GM18517 (cell line): ENCODE results near the gene IRF1.

ENCODE experiments used
- ATAC-seq: cut with Tn5 transposase; IDR thresholded peaks from one replicate; pipeline ENCODE4 v1.9.1; 2021; ENCODE audit warnings: mild to moderate bottlenecking, moderate library complexity; ENCODE audit not compliant: unreplicated experiment

The IRF1 gene

GRCh38 chr5:132463811-132464155 is 26.8 kb downstream of the IRF1 start:
- no peak for ATAC-seq

- ATAC-seq, result no peak
Observed at GRCh38 chr5:132462856-132463745, 27.5 kb downstream of the IRF1 start.

DNA sequence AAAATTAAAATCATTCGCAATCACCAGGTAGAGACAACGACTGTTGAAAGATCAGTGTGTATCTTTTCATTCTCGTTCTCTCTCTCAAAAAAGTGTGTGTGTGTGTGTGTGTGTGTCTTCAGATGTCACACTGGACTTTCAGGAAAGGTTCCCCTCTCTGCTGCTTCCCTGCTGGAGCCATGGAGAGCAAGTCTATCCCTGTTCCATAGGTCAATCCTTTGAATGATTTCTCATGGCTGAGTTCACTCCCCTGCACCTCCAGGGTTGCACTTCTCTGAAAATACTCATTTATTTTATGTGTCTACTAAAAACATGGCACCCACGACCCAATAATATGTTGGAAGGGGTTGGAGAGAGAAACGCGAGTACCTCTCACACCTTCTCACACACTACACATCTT is 28.2 kb downstream of the IRF1 start:
- ATAC-seq, result no peak

DNA sequence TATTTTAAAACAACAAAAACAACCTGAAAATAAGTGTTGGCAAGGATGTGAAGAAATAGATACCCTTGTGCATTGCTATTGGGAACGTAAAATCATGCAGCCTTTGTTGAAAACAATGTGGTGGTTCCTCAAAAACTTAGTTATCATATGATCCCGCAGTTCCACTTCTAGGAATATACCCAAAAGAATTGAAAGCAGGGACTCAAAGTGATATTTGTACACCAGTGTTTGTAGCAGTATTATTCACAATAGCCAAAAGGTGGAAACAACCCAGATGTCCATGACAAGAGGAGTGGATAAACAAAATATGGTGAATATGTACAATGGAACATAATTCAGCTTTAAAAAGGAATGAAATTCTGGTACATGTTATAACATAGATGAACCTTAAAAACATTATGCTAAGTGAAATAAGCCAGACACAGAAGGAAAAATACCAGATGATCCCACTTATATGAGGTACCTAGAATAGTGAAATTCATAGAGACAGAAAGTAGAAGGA is 29.0 kb downstream of the IRF1 start:
- ATAC-seq, result no peak

GRCh38 chr5:132460846-132461568 is 29.6 kb downstream of the IRF1 start:
- ATAC-seq, result no peak

- ATAC-seq, result no peak
Observed at GRCh38 chr5:132459983-132460838, 30.4 kb downstream of the IRF1 start.

DNA sequence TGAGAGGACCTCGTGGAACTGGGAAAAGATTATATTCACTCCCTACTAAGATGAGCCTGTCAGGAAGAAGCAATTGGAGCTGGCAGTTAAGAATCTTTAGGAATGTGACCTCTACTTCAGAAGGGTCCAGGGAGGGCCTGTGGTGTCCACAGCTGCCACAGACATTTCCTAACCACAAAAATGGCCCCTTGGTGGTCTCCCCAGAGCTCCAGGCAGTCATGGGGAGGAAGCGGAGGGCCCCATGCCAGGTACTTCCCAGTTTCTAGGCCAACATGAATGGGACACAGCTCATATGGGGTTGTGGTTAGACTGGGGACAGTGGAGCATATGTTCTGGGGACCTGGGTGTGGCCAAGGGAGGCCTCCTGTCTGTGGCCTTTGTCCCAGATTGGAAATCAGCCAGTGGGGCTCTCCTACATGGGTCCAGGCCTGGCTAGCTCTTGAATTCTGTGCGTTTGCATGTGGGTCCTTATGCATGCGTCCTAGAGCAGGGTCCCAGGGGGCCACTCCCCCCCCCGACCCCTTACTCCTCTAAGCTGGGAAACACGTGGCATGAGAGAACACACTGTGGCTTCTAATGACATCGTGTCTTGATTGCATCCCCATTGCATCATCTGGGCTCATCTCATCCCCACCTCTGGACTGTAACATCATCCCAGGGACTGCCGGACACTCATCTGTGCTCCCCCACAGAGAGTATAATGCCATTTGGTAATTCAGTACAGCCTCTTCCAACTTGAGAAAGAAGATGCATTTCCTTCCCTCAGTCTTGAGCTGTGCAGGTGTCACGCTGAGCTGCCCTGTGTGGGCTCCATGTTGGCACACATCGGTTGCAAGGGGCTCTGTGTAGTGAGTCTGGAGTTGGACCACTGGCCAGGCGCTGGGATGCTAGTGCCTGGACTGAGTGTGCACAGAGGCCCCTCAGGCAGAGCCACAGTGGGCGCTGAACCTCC is 31.3 kb downstream of the IRF1 start:
- no peak for ATAC-seq

DNA sequence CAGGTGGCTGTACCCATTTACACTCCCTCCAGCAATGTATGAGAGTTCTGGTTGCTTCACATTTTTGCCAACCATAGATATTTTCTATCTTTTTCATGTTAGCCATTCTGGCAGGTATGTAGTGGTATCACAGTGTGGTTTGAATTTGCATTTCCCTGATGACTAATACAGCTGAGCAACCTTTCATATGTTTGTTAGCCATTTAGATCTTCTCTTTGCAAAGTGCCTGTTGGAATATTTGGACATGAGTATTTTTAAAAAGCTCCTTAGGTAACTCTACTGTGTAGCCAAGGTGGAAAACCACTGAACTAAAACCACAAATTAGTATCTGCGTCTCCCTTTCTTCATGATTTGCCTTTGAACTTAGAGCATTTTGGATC is 31.9 kb downstream of the IRF1 start:
- ATAC-seq, result peak; percentile 51

DNA sequence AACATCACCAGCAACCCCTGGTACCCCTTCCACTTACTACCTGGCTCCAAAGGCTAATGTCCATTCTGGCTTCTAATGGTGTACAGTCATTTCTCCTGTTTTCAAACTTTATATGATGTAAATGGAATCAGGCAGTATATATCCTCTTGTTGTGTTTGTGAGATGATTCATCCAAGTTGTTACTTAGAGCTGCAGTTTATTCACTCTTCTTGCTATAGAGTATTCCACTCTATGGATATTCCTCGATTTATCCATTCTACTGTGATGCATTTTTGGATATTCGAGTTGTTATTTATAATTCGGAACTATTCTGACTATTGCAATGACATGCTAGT is 32.4 kb downstream of the IRF1 start:
- ATAC-seq, result no peak

DNA sequence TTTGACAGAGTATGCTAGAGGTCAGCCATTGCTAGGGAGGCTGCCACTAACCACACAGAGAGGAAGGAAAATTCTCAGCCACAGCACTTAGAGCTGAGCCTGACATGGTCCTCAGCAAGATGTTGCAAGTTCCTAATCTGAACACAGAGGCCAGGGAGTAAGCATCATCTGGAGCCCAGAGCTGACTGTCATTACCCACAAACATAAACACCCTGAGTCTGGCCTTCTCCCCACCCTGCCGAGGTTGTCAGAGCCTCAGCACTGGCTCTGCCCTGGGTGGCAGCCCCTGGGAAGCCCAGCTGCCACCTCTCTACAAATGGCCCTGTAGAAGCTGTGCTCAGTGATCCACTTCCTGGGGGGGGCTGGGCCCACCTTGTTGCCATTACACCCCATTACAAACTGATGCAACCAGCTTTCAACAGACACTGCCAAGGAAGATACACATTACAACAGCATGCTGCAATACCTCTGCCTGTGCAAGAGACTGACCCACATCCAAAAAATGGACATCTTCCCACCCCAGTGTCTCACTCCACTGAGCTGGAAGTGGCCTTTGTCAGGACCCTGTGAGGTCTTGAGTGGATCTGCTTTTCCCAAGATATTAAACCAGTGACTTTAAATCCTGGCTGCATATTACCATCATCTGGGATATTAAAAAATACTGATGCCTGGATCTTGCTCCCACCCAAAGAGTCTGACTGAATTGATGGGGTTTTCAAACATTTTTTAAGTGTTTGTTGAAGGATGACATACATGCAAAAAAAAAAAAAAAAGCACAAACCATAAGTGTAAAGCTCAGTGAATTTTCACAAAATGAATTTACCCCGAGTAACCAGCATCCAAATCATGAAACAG is 33.0 kb downstream of the IRF1 start:
- ATAC-seq, result no peak

DNA sequence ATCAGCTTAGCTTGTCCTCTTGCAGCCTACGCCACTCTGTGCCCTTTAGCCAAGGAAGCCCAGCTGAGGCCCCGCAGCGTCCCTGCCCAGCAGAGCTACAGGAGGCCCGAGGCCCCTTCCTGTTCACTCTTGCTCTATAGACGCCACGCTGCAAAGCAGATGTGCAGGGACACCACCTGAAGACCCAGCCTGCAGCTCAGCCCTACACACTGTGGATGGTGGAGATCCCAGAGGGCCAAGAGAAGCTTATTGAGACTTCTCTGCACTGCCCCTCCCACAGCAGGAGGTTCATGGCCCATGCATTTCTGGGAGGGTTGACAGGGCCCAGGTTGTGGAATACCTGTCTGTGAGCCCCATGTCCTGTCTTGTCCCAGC is 33.6 kb downstream of the IRF1 start:
- ATAC-seq, result peak; percentile 7

DNA sequence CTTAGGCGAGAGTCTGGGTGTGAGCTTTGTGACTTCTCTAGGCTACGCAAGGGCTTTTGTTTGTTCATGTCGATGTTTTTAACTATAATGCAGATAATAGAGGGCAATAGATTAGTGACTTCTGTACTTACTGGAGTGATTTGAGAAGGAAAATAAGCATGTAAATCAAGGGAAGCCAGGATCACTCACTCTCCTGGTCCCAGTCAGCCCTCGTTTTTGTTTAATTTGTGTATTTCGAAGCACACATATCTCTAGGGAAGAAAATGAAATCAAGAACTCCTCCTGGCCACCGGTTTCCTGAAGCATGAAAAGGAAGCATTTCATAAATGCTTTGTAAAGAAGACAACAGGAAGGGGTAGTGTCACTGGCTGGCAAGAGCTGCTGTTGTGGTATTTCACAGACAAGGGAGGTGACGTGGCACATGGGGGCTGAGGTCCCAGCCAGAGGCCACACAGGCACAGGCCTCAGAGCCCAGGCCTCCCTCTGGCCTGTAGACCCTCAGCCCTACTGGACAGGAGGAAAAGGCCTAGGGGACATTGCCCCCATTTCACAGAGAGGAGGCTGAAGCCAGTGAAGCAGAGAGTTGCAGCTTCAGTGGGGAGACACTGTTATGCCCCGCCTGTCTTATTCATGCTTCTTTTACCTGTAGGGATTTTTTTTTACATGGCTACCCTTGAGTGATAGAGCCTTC is 34.1 kb downstream of the IRF1 start:
- ATAC-seq, result peak; percentile 47

GRCh38 chr5:132455614-132456115 is 34.9 kb downstream of the IRF1 start:
- no peak for ATAC-seq

DNA sequence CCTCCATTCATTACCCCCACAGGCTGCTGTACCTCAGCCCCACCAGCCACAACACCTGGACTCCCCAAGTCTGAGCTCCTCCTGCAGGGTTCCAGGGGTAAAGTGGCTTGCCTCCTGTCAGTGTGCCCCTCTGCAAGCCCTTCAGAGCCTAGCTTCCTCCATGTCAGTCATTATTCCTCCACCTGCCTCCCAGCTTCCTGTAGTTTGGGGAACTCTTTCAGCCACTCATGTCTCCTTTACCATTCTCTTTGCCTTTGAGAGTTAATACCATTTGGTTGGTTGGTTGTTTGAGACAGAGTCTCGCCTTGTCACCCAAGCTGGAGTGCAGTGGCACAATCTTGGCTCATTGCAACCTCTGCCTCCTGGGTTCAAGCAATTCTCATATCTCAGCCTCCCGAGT is 36.2 kb downstream of the IRF1 start:
- no peak for ATAC-seq

DNA sequence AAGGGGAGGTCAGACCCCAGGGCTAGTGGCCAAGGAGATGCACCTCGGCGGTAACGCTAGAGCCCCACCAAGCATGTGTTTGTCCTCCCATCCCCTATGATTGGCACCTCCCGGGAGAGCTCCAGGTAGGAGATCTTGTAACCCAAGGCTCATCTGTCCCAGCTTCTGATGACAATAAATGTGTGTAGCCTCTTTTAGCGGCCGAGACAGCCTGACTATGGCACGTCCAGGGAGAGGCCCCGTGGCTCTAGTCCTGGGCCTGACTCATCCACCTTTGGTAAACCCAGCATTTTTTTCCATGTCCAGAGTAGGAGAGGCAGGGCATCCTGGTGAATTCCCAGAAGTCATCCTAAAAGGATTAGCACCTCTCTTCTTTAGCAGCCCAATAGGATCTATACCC is 39.2 kb downstream of the IRF1 start:
- no peak for ATAC-seq

DNA sequence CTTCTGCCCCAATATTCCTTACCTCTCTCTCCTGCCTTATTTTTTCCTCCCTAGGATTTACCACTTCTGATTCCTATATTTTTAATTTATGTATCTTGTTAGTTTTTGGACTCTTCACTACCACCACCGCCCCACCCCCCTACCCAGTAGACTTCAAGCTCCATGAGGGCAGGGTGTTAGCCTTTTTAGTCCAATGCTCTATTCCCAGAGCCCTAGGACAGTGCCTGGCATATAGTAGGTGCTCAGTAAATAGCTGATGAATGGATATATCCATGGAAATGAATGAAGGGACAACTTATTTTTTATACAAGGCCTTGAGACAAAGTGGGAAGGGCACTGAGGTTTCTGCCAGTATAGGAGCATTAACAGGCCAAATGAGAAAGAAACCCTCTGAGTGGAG is 41.5 kb downstream of the IRF1 start:
- no peak for ATAC-seq

DNA sequence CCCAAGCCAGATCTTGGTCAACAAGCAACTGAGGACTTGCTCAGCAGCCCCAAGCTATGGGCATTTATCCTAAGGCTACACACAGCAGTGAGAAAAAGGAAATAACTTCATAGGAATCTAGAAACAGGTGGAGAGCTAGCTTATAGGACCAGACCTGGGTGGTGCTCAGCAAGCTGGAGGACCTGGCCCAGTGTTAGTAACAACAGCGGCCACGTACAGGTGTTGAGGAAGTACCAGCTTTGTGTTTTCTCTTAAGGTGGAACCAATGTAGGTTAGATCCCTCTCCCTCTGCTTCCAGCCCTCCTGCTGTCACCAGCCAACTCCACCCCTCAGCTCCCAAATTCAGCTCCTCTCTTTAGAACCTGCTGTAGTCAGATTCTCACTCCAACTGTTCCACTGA is 43.4 kb downstream of the IRF1 start:
- ATAC-seq, result no peak

DNA sequence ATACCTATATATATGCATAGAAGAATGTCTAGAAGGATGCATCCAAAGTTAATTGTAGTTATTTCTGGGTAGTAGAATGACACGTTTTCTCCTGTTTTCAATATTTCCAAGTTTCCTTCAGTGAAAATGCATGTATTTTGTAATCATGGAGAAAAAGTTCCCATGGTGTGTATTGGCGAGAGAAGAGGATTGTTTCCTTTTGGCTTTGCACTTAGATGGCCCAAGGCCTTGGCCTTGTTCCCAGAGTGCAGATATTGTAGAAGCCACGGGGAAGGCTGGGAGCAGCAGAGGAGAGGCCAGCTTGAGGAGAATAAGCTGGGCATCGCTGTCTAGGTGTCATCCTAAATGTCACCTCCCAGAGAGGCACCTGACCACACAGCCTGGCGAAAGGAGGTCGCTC is 44.0 kb downstream of the IRF1 start:
- ATAC-seq, result no peak

GRCh38 chr5:132445930-132446329 is 44.6 kb downstream of the IRF1 start:
- ATAC-seq, result no peak
